SW480 (cell line): Measurements from ENCODE around the gene RAB40A.
A peak's percentile ranks its signal among the peaks of the same experiment; 100 is the strongest.

ENCODE experiments used
- DNase-seq: peaks from one replicate; pipeline ENCODE4 v3.0.0-alpha.2; 2016; ENCODE audit warnings: low spot score

Gene RAB40A

GRCh38 chrX:103519389-103519788, at the start of gene RAB40A:
Gene RAB40A (minus strand): TSS chrX:103519489. CDS start chrX:103500756, 18,733 bp downstream.
- no peak for DNase-seq

- no peak for DNase-seq
These were observed 46.5 kb upstream of the RAB40A start for GRCh38 chrX:103565752-103566151.

- DNase-seq: no peak
These were observed 45.9 kb upstream of the RAB40A start for GRCh38 chrX:103565197-103565596.

- DNase-seq: no peak
These were observed 43.5 kb upstream of the RAB40A start for GRCh38 chrX:103562801-103563200.

- DNase-seq: no peak
These were observed 41.0 kb upstream of the RAB40A start for GRCh38 chrX:103560256-103560655.

- peak; percentile 60 for DNase-seq
These were observed 37.8 kb upstream of the RAB40A start for GRCh38 chrX:103556963-103557612.

GRCh38 chrX:103554687-103555424, 35.6 kb upstream of the RAB40A start:
- no peak for DNase-seq

GRCh38 chrX:103552236-103552635, 32.9 kb upstream of the RAB40A start:
- no peak for DNase-seq

- DNase-seq: no peak
These were observed 31.2 kb upstream of the RAB40A start for GRCh38 chrX:103550415-103551051.

GRCh38 chrX:103549916-103550315, 30.6 kb upstream of the RAB40A start:
- DNase-seq: no peak

- no peak for DNase-seq
These were observed 20.9 kb upstream of the RAB40A start for GRCh38 chrX:103540145-103540544.

- no peak for DNase-seq
These were observed 20.4 kb upstream of the RAB40A start for GRCh38 chrX:103539695-103540094.

- no peak for DNase-seq
These were observed 19.4 kb upstream of the RAB40A start for GRCh38 chrX:103538728-103539127.

GRCh38 chrX:103537871-103538387, 18.6 kb upstream of the RAB40A start:
- DNase-seq: no peak

- no peak for DNase-seq
These were observed 17.4 kb upstream of the RAB40A start for GRCh38 chrX:103536732-103537131.

- no peak for DNase-seq
These were observed 16.8 kb upstream of the RAB40A start for GRCh38 chrX:103536071-103536470.

GRCh38 chrX:103535206-103535605, 15.9 kb upstream of the RAB40A start:
- no peak for DNase-seq

GRCh38 chrX:103533511-103534216, 14.4 kb upstream of the RAB40A start:
- peak; percentile 47 for DNase-seq

- no peak for DNase-seq
These were observed 11.7 kb upstream of the RAB40A start for GRCh38 chrX:103531002-103531401.

- DNase-seq: no peak
These were observed 11.3 kb upstream of the RAB40A start for GRCh38 chrX:103530545-103530944.

- DNase-seq: no peak
These were observed 10.3 kb upstream of the RAB40A start for GRCh38 chrX:103529550-103529949.

- DNase-seq: no peak
These were observed 5.5 kb upstream of the RAB40A start for GRCh38 chrX:103524747-103525146.
